Body of pancreas (tissue), 4 donors: ENCODE data around the gene APOH. TPM values are rescaled to one million over a fixed set of nuclear protein-coding genes. Genes with fewer than 3 reads are reported as not detected.

Experiments
- ATAC-seq: fragments of 150-250 bp; one replicate; pipeline ENCODE4 v1.9.1; 2016
- DNase-seq, 4 donors: peaks; one replicate each; pipeline ENCODE4 v3.0.0-alpha.2; 2019
- H3K27ac ChIP-seq, 4 donors: fragments of 200-600 bp; sonication (generic); 1 replicate in 3 of 4; 2 replicates in 1 of 4; pipeline versions ENCODE4 v1.5.1 to v1.6.1; 2016 to 2019; ENCODE audit warnings: mild to moderate bottlenecking in 1 of 4, mixed read lengths in 1 of 4, moderate library complexity in 1 of 4
- H3K27me3 ChIP-seq, 2 donors: fragments of 200-600 bp; sonication (generic); one replicate each; pipeline ENCODE4 v1.6.0; 2016; ENCODE audit warnings: mild to moderate bottlenecking in 1 of 2
- H3K36me3 ChIP-seq, 2 donors: fragments of 200-600 bp; sonication (generic); replicated peaks in 1 of 2; 2 replicates each; pipeline ENCODE4 v1.5.1; 2016; ENCODE audit warnings: low read depth in 2 of 2; ENCODE audit not compliant: insufficient read depth in 1 of 2
- H3K4me1 ChIP-seq: fragments of 200-600 bp; sonication (generic); one replicate; pipeline ENCODE4 v1.6.0; 2016
- H3K4me3 ChIP-seq, 2 donors: fragments of 200-600 bp; sonication (generic); 1 replicate in 1 of 2; 2 replicates in 1 of 2; pipeline ENCODE4 v1.5.1; 2016 to 2019
- H3K9me3 ChIP-seq, 3 donors: fragments of 200-600 bp; sonication (generic); 1 replicate in 2 of 3; 2 replicates in 1 of 3; pipeline ENCODE4 v1.5.1; 2016
- POLR2A ChIP-seq, 3 donors: fragments of 450-650 bp; IDR thresholded peaks; one replicate each; pipeline ENCODE4 v1.6.1; 2016; ENCODE audit warnings: antibody characterized with exemption in 3 of 3, mild to moderate bottlenecking in 2 of 3
- WGBS, 2 donors: methylation state at CpG; one replicate each; pipeline ENCODE4 v1.1.5; 2017; 5-methylcytosine and 5-hydroxymethylcytosine counted together
- intact Hi-C: fragments of 100-400 bp; cut with DNase I; formaldehyde crosslinking; loops from one replicate; pipeline ENCODE4 v1.15.1; 2023
- total RNA-seq, 2 donors: library from RNA; depleted of rRNA; stranded (reverse); fragments of >200 nt; gene quantifications; one replicate each; pipeline ENCODE4 v1.1.0, GENCODE V29; 2016
- TF ChIP-seq, protein P1 (sequence below), 7 experiments: fragments of 450-650 bp in 4 of 7; fragments of 200-600 bp in 3 of 7; sonication (generic) in 3 of 7; IDR thresholded peaks; one replicate each; pipeline ENCODE4 v1.5.1; 2016 to 2019; ENCODE audit warnings: antibody characterized with exemption in 7 of 7

APOH gene
- total RNA-seq, 2 donors from 2014 or later, result 5.4 to 22.1 TPM

DNA sequence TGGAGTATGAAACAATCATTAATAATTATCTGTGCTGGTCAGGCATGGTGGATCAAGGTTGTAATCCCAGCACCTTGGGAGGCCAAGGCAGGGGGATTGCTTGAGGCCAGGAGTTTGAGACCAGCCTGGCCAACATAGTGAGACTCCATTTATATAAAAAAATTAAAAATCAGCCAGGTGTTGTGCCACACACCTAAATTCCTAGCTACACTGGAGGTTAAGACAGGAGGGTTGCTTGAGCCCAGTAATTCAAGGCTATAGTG, 44.3 kb upstream of the APOH start:
- no peaks in the 10 kb centered on the region for H3K9me3 ChIP-seq
- intact Hi-C loops, result no loop called here

DNA sequence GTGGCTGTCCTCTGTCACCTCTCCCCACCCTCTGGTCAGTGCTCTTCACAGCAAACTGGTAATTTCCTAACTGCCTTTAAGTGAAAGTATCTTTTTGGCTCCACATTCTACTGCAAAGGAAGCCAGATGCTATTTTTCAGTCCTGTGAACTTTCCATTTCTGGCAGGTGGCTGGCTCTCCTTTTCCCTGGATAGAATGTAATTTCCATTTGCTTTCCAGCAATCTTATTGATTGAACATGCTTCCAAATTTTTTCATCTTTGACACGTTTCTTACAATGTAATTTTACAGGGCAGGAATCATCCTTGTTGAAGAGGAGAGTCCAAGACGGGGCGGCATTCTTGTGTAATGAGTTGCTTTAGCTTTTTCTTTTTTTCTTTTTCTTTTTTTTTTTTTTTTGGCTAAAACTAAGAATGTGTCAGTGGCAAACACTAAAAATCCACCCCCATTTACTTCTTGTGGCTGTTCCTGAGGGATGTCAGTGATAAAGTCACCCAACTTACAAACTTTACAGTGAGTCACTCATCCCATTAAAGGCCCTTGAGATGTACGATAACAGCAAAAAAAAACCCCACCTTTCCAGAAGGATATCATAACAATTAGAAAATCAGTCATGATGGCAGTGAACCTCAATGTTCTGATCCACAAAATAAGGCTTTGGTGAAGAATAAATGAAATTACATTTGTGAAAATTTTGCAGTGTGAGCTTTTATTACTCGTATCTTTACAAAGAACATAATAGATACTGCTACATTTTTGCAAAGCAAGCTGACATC, 43.8 kb upstream of the APOH start:
- Histone ChIP-seq H3K4me1 (peaks cover 7% of the 10 kb centered on the region), H3K4me3 (no peak overlapping the region), H3K27ac (no peak overlapping the region), H3K27me3 (no peaks in the 10 kb centered on the region), H3K9me3 (no peaks in the 10 kb centered on the region), H3K36me3 (no peaks in the 10 kb centered on the region)
- DNase-seq (peak in 1 of 4 donors; percentile 16), ATAC-seq (no peak)
- TF ChIP-seq POLR2A (IDR thresholded peaks at IDR 0.05), result no peak
- TF ChIP-seq, protein P1, sequence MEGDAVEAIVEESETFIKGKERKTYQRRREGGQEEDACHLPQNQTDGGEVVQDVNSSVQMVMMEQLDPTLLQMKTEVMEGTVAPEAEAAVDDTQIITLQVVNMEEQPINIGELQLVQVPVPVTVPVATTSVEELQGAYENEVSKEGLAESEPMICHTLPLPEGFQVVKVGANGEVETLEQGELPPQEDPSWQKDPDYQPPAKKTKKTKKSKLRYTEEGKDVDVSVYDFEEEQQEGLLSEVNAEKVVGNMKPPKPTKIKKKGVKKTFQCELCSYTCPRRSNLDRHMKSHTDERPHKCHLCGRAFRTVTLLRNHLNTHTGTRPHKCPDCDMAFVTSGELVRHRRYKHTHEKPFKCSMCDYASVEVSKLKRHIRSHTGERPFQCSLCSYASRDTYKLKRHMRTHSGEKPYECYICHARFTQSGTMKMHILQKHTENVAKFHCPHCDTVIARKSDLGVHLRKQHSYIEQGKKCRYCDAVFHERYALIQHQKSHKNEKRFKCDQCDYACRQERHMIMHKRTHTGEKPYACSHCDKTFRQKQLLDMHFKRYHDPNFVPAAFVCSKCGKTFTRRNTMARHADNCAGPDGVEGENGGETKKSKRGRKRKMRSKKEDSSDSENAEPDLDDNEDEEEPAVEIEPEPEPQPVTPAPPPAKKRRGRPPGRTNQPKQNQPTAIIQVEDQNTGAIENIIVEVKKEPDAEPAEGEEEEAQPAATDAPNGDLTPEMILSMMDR (IDR thresholded peaks at IDR 0.05), result no peak
- WGBS, 2 donors, result 39 to 47% methylated on average over 5 of the region's 5 CpGs
- intact Hi-C loops, result no loop called here

More for the DNA sequence above, 44.3 kb upstream of the APOH start:
- Histone ChIP-seq H3K4me3 (no peak overlapping the region), H3K27me3 (no peaks in the 10 kb centered on the region), H3K27ac (no peak overlapping the region), H3K36me3 (no peaks in the 10 kb centered on the region), H3K4me1 (peaks cover 7% of the 10 kb centered on the region)
- ATAC-seq, result no peak
- no peak for TF ChIP-seq POLR2A (IDR thresholded peaks at IDR 0.05)
- TF ChIP-seq, protein P1 (IDR thresholded peaks at IDR 0.05), result no peak
- DNase-seq, result no peak

DNA sequence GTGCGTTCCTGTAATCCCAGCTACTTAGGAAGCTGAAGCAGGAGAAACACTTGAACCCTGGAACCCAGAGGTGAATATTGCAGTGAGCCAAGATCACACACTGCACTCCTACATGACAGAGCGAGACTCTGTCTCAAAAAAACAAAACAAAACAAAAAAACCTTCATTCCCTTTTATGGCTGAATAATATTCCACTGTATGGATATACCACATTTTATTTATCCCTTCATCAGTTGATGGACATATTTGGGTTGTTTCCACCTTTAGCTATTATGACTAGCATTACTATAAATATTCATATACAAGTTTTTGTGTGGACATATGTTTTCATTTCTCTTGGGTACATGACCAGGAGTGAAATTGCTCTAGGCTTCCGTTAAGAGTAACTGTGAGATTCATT, 42.3 kb upstream of the APOH start:
- WGBS, 2 donors, result 97 to 98% methylated on average over 3 of the region's 3 CpGs
- no peak for TF ChIP-seq POLR2A (IDR thresholded peaks at IDR 0.05)
- TF ChIP-seq, protein P1 (IDR thresholded peaks at IDR 0.05), result no peak
- H3K9me3 ChIP-seq, result no peaks in the 10 kb centered on the region
- no peaks in the 10 kb centered on the region for H3K27me3 ChIP-seq
- peaks cover 7% of the 10 kb centered on the region for H3K4me1 ChIP-seq
- DNase-seq (no peak), ATAC-seq (no peak)
- H3K36me3 ChIP-seq, result no peaks in the 10 kb centered on the region
- H3K4me3 ChIP-seq, result no peak overlapping the region
- H3K27ac ChIP-seq, result no peak overlapping the region
- intact Hi-C loops, result no loop called here

DNA sequence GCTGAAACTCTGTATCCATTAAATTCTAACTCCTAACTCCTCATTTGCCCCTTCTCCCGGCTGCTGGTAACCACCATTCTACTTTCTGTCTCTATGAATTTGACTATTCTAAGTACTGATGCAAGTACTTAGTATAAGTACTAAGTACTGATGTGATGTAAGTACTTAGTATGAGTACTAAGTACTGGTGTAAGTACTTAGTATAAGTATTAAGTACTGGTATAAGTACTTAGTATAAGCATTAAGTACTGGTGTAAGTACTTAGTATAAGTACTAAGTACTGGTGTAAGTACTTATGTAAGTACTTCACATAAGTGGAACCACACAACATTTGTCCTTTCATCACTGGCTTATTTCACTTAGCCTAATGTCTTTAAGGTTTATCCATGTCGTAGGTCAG, 40.9 kb upstream of the APOH start:
- TF ChIP-seq, protein P1 (IDR thresholded peaks at IDR 0.05), result no peak
- no peak for TF ChIP-seq POLR2A (IDR thresholded peaks at IDR 0.05)
- WGBS, 2 donors, result 79 to 89% methylated on average over 2 of the region's 2 CpGs
- H3K27me3 ChIP-seq, result no peaks in the 10 kb centered on the region

DNA sequence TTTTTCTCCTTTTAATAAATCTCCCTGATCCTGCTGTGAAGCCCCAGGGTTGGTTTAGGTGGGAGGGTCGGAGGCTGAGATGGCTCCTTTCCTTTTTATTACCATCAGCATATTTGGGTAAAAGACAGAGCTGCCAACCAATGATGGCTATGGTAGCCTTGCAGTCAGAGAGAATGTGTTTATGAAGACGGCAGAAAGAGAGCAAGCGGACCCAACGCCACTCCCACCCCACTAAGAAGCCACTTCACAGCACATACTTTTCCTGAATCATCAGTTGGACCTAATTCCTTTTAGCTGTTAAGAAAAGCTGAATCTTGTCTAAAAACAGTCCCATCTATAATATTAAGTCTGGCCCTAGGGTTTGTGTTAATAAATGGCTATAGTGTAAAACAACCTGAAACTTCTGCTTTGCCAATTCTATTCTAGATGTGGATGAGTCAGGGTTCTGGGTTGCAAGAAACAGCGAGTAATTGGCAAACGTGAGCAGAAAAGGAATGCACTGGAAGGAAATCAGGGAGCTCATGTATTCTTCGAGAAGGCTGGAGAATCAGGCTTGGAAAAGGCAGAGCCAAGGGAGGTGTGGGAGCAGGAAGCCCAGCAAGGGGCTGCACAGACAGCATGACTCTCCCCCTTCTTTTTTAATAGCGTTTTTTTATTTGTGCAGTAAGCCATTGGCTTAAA, 39.2 kb upstream of the APOH start:
- TF ChIP-seq, protein P1 (IDR thresholded peaks at IDR 0.05), result no peak
- TF ChIP-seq POLR2A (IDR thresholded peaks at IDR 0.05), result no peak
- ATAC-seq, result no peak
- Histone ChIP-seq H3K36me3 (no peaks in the 10 kb centered on the region), H3K27me3 (no peaks in the 10 kb centered on the region), H3K4me3 (no peak overlapping the region), H3K4me1 (peaks cover 7% of the 10 kb centered on the region), H3K9me3 (no peaks in the 10 kb centered on the region), H3K27ac (no peak overlapping the region)
- WGBS, 2 donors, result 72 to 80% methylated on average over 8 of the region's 8 CpGs
- intact Hi-C loops, result no loop called here
- DNase-seq, result no peak

More for the DNA sequence above, 40.9 kb upstream of the APOH start:
- ATAC-seq, result no peak
- intact Hi-C loops, result no loop called here
- no peak overlapping the region for H3K27ac ChIP-seq
- no peak overlapping the region for H3K4me3 ChIP-seq
- no peaks in the 10 kb centered on the region for H3K36me3 ChIP-seq
- peaks cover 7% of the 10 kb centered on the region for H3K4me1 ChIP-seq
- DNase-seq, result no peak
- no peaks in the 10 kb centered on the region for H3K9me3 ChIP-seq
